Uterus (tissue), 4 donors: ENCODE data around the gene IL32. TPM values are rescaled to one million over a fixed set of nuclear protein-coding genes. Genes with fewer than 3 reads are reported as not detected.

Experiments used
- DNase-seq, 2 donors: peaks; one replicate each; pipeline ENCODE4 v3.0.0-alpha.2; 2019 to 2020
- H3K27ac ChIP-seq, 2 donors: fragments of 200-600 bp; sonication (generic); 1 replicate in 1 of 2; 2 replicates in 1 of 2; pipeline ENCODE4 v1.5.1; 2016 to 2018
- H3K27me3 ChIP-seq, 2 donors: fragments of 200-600 bp; sonication (generic); one replicate each; pipeline ENCODE4 v1.5.1; 2018 to 2019; ENCODE audit warnings: control low read depth in 1 of 2
- H3K36me3 ChIP-seq, 2 donors: fragments of 200-600 bp; sonication (generic); one replicate each; pipeline ENCODE4 v1.5.1; 2019; ENCODE audit warnings: control low read depth in 1 of 2
- H3K4me1 ChIP-seq, 2 donors: fragments of 200-600 bp; sonication (generic); one replicate each; pipeline ENCODE4 v1.5.1; 2018 to 2019; ENCODE audit warnings: control low read depth in 1 of 2
- H3K4me3 ChIP-seq, 2 donors: fragments of 200-600 bp; sonication (generic); 1 replicate in 1 of 2; 2 replicates in 1 of 2; pipeline ENCODE4 v1.5.1; 2018 to 2019; ENCODE audit warnings: mild to moderate bottlenecking in 1 of 2
- H3K9me3 ChIP-seq, 2 donors: fragments of 200-600 bp; sonication (generic); one replicate each; pipeline ENCODE4 v1.5.1; 2019; ENCODE audit warnings: control low read depth in 1 of 2
- CTCF ChIP-seq, 4 experiments: fragments of 200-600 bp in 2 of 4; fragments of 450-650 bp in 2 of 4; sonication (generic) in 2 of 4; IDR thresholded peaks; one replicate each; pipeline ENCODE4 v1.5.1; 2016 to 2019; ENCODE audit warnings: antibody characterized with exemption in 4 of 4, mild to moderate bottlenecking in 2 of 4, moderate library complexity in 1 of 4
- POLR2A ChIP-seq, 2 donors: fragments of 450-650 bp; IDR thresholded peaks; one replicate each; pipeline ENCODE4 v1.6.1; 2016; ENCODE audit warnings: antibody characterized with exemption in 2 of 2, mild to moderate bottlenecking in 1 of 2, moderate library complexity in 1 of 2
- intact Hi-C: fragments of 100-400 bp; cut with DNase I; formaldehyde crosslinking; loops from one replicate; pipeline ENCODE4 v1.15.1; 2023; ENCODE audit warnings: low total_unique reads
- total RNA-seq, 4 donors: library from RNA; depleted of rRNA in 3 of 4; stranded (reverse); fragments of >200 nt in 3 of 4; gene quantifications; one replicate each; pipeline versions ENCODE4 v1.1.0 to v1.2.4, GENCODE V29; 2014 to 2023
- donor health status: DM: yes; HTN: yes; CAD: no.

The IL32 gene
- total RNA-seq, 4 donors from 2014 or later = 7.5 to 37.1 (median 20.9) TPM

GRCh38 chr16:3088450-3088849, 23.0 kb downstream of the IL32 start:
- Histone ChIP-seq H3K4me3 (no peak overlapping the region), H3K27me3 (peaks cover 0 to 6% of the 10 kb centered on the region in 2 donors), H3K4me1 (no peaks in the 10 kb centered on the region), H3K9me3 (no peaks in the 10 kb centered on the region), H3K36me3 (no peaks in the 10 kb centered on the region), H3K27ac (no peak overlapping the region)
- intact Hi-C loops = no loop called here
- no peak for DNase-seq
- TF ChIP-seq CTCF (IDR thresholded peaks at IDR 0.05) = no peak
- TF ChIP-seq POLR2A (IDR thresholded peaks at IDR 0.05) = no peak

- H3K27me3 ChIP-seq = peaks cover 0 to 6% of the 10 kb centered on the region in 2 donors
- no peak for DNase-seq
- TF ChIP-seq POLR2A (IDR thresholded peaks at IDR 0.05) (no peak), CTCF (IDR thresholded peaks at IDR 0.05) (no peak)
- no peak overlapping the region for H3K27ac ChIP-seq
- no peaks in the 10 kb centered on the region for H3K36me3 ChIP-seq
- no peak overlapping the region for H3K4me3 ChIP-seq
- intact Hi-C loops = no loop called here
- no peaks in the 10 kb centered on the region for H3K9me3 ChIP-seq
- H3K4me1 ChIP-seq = no peaks in the 10 kb centered on the region
These were observed 23.7 kb downstream of the IL32 start for GRCh38 chr16:3088925-3089716.

- peaks cover 0 to 6% of the 10 kb centered on the region in 2 donors for H3K27me3 ChIP-seq
- H3K36me3 ChIP-seq = no peaks in the 10 kb centered on the region
- intact Hi-C loops = no loop called here
- H3K4me1 ChIP-seq = no peaks in the 10 kb centered on the region
- H3K9me3 ChIP-seq = no peaks in the 10 kb centered on the region
- H3K27ac ChIP-seq = no peak overlapping the region
- TF ChIP-seq CTCF (IDR thresholded peaks at IDR 0.05) = no peak
- TF ChIP-seq POLR2A (IDR thresholded peaks at IDR 0.05) = no peak
- H3K4me3 ChIP-seq = no peak overlapping the region
- DNase-seq = no peak
These were observed 24.5 kb downstream of the IL32 start for GRCh38 chr16:3089717-3090592.

- Histone ChIP-seq H3K27me3 (peaks cover 0 to 6% of the 10 kb centered on the region in 2 donors), H3K36me3 (no peaks in the 10 kb centered on the region), H3K27ac (no peak overlapping the region), H3K9me3 (no peaks in the 10 kb centered on the region), H3K4me1 (no peaks in the 10 kb centered on the region), H3K4me3 (no peak overlapping the region)
- TF ChIP-seq CTCF (IDR thresholded peaks at IDR 0.05) (no peak), POLR2A (IDR thresholded peaks at IDR 0.05) (no peak)
- DNase-seq = no peak
- intact Hi-C loops = no loop called here
These were observed 26.1 kb downstream of the IL32 start for GRCh38 chr16:3091551-3091950.

GRCh38 chr16:3092501-3092941, 27.1 kb downstream of the IL32 start:
- DNase-seq = no peak
- Histone ChIP-seq H3K4me1 (no peaks in the 10 kb centered on the region), H3K27ac (no peak overlapping the region), H3K36me3 (no peaks in the 10 kb centered on the region), H3K4me3 (no peak overlapping the region), H3K27me3 (peaks cover 0 to 6% of the 10 kb centered on the region in 2 donors), H3K9me3 (no peaks in the 10 kb centered on the region)
- intact Hi-C loops = no loop called here
- no peak for TF ChIP-seq CTCF (IDR thresholded peaks at IDR 0.05)
- no peak for TF ChIP-seq POLR2A (IDR thresholded peaks at IDR 0.05)
